HepG2 (cell line): ENCODE data around the gene CHEK2.

ENCODE experiments used
- ZNF44 ChIP-seq: sonication (generic); formaldehyde crosslinking; IDR thresholded peaks from 2 replicates; pipeline ENCODE4 v1.5.1; 2020; ENCODE audit warnings: mild to moderate bottlenecking, missing genetic modification reagents
- ZNF451 ChIP-seq: sonication (generic); formaldehyde crosslinking; IDR thresholded peaks from 2 replicates; pipeline ENCODE4 v1.5.0; 2020; ENCODE audit warnings: mild to moderate bottlenecking, missing genetic modification reagents
- ZNF614 ChIP-seq: IDR thresholded peaks from 2 replicates; pipeline ENCODE4 v1.6.1; 2018; ENCODE audit warnings: missing biosample characterization, missing genetic modification reagents, inconsistent platforms, borderline replicate concordance
- TF ChIP-seq, protein P1 (sequence below): sonication (generic); formaldehyde crosslinking; IDR thresholded peaks from 2 replicates; pipeline ENCODE4 v1.5.0; 2020; ENCODE audit warnings: mild to moderate bottlenecking, missing genetic modification reagents, moderate library complexity

DNA sequence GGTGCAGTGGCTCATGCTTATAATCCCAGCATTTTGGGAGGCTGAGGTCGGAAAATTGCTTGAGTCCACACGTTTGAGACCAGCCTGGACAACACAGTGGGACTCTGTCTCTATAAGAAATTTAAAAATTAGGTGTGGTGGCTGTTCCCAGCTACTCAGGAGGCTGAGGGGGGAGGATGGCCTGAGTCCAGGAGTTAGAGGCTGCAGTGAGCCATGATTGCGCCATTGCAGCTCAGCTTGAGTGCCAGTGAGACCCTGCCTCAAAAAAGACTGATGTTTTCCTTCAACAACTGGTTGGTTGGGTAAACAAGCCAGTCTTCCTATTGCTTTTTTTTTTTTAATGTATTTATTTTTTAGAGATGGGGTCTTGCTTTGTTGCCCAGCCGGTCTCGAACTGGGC, 49.5 kb upstream of the CHEK2 start:
- TF ChIP-seq ZNF451 (CRISPR knock-in tag) (no peak), ZNF44 (no peak), ZNF614 (CRISPR knock-in tag) (no peak)
- TF ChIP-seq, protein P1, sequence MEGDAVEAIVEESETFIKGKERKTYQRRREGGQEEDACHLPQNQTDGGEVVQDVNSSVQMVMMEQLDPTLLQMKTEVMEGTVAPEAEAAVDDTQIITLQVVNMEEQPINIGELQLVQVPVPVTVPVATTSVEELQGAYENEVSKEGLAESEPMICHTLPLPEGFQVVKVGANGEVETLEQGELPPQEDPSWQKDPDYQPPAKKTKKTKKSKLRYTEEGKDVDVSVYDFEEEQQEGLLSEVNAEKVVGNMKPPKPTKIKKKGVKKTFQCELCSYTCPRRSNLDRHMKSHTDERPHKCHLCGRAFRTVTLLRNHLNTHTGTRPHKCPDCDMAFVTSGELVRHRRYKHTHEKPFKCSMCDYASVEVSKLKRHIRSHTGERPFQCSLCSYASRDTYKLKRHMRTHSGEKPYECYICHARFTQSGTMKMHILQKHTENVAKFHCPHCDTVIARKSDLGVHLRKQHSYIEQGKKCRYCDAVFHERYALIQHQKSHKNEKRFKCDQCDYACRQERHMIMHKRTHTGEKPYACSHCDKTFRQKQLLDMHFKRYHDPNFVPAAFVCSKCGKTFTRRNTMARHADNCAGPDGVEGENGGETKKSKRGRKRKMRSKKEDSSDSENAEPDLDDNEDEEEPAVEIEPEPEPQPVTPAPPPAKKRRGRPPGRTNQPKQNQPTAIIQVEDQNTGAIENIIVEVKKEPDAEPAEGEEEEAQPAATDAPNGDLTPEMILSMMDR, result no peak
